ENCODE measurements around the gene MLC1. TPM values are rescaled to one million over a fixed set of nuclear protein-coding genes. Genes with fewer than 3 reads are reported as not detected.
"Not testable (repeated sequence)": the region's sequence is repeated elsewhere in the genome, so short reads cannot be mapped to it uniquely, and the experiment has no call there.

Gene MLC1
- total RNA-seq, 2 donors from 2014 or later: 0.18 TPM; not detected in 1

- no peak for TF ChIP-seq CTCF (conservative IDR thresholded peaks at IDR 0.05)
- H3K4me1 Mint-ChIP-seq: peaks cover 5% of the 10 kb centered on the region
- 94 to 100% methylated on average over 3 to 10 of the region's 12 CpGs for WGBS, 2 experiments (ENCODE audit: insufficient coverage in 1 of 2, insufficient read length in 1 of 2)
- Histone ChIP-seq H3K4me1 (ENCODE audit: control insufficient read depth, insufficient read depth, low read length) (no peaks in the 10 kb centered on the region), H3K27ac (ENCODE audit: low read depth, low read length) (no peak overlapping the region), H3K27me3 (ENCODE audit: control insufficient read depth, insufficient read depth, low read length, poor library complexity, severe bottlenecking) (no peaks in the 10 kb centered on the region), H3K36me3 (ENCODE audit: control insufficient read depth, insufficient read depth, low read length) (no peaks in the 10 kb centered on the region), H3K9ac (ENCODE audit: extremely low read depth, low read length, poor library complexity, severe bottlenecking) (no peak overlapping the region), H3K9me3 (ENCODE audit: control insufficient read depth, low read length) (no peaks in the 10 kb centered on the region), H3K4me3 (ENCODE audit: low read length) (no peak overlapping the region)
- peaks cover 17% of the 10 kb centered on the region for H3K9me3 Mint-ChIP-seq
- H3K36me3 Mint-ChIP-seq (ENCODE audit: low read depth): no peaks in the 10 kb centered on the region
- peaks cover 33% of the 10 kb centered on the region for H3K27me3 Mint-ChIP-seq (ENCODE audit: insufficient read depth)
- H3K27ac Mint-ChIP-seq: no peak overlapping the region
- DNase-seq: no peak
- H3K4me3 Mint-ChIP-seq: no peak overlapping the region
Measured at GRCh38 chr22:50088096-50088495, 2.9 kb upstream of the MLC1 start.

GRCh38 chr22:50087646-50088045, 2.4 kb upstream of the MLC1 start:
- Histone ChIP-seq H3K27me3 (ENCODE audit: control insufficient read depth, insufficient read depth, low read length, poor library complexity, severe bottlenecking) (no peaks in the 10 kb centered on the region), H3K27ac (ENCODE audit: low read depth, low read length) (no peak overlapping the region), H3K9me3 (ENCODE audit: control insufficient read depth, low read length) (no peaks in the 10 kb centered on the region), H3K9ac (ENCODE audit: extremely low read depth, low read length, poor library complexity, severe bottlenecking) (no peak overlapping the region), H3K4me1 (ENCODE audit: control insufficient read depth, insufficient read depth, low read length) (no peaks in the 10 kb centered on the region), H3K36me3 (ENCODE audit: control insufficient read depth, insufficient read depth, low read length) (no peaks in the 10 kb centered on the region), H3K4me3 (ENCODE audit: low read length) (no peak overlapping the region)
- no peaks in the 10 kb centered on the region for H3K36me3 Mint-ChIP-seq (ENCODE audit: low read depth)
- WGBS, 2 experiments (ENCODE audit: insufficient coverage in 1 of 2, insufficient read length in 1 of 2): 92 to 98% methylated on average over 9 to 12 of the region's 12 CpGs
- peaks cover 33% of the 10 kb centered on the region for H3K27me3 Mint-ChIP-seq (ENCODE audit: insufficient read depth)
- peaks cover 5% of the 10 kb centered on the region for H3K4me1 Mint-ChIP-seq
- H3K9me3 Mint-ChIP-seq: peaks cover 17% of the 10 kb centered on the region
- no peak for TF ChIP-seq CTCF (conservative IDR thresholded peaks at IDR 0.05)
- no peak overlapping the region for H3K4me3 Mint-ChIP-seq
- no peak for DNase-seq
- no peak overlapping the region for H3K27ac Mint-ChIP-seq

- DNase-seq; H3K4me1 ChIP-seq (ENCODE audit: control insufficient read depth, insufficient read depth, low read length); H3K27ac ChIP-seq (ENCODE audit: low read depth, low read length); H3K36me3 Mint-ChIP-seq (ENCODE audit: low read depth); H3K4me1 Mint-ChIP-seq; H3K9me3 ChIP-seq (ENCODE audit: control insufficient read depth, low read length); H3K36me3 ChIP-seq (ENCODE audit: control insufficient read depth, insufficient read depth, low read length); H3K27ac Mint-ChIP-seq; H3K4me3 Mint-ChIP-seq; H3K9ac ChIP-seq (ENCODE audit: extremely low read depth, low read length, poor library complexity, severe bottlenecking); H3K4me3 ChIP-seq (ENCODE audit: low read length); H3K27me3 ChIP-seq (ENCODE audit: control insufficient read depth, insufficient read depth, low read length, poor library complexity, severe bottlenecking): not testable (repeated sequence)
- H3K9me3 Mint-ChIP-seq: peaks cover 17% of the 10 kb centered on the region
- H3K27me3 Mint-ChIP-seq (ENCODE audit: insufficient read depth): peaks cover 31% of the 10 kb centered on the region
- WGBS, 2 experiments (ENCODE audit: insufficient coverage in 1 of 2, insufficient read length in 1 of 2): 81 to 92% methylated on average over 2 to 4 of the region's 4 CpGs
Measured at GRCh38 chr22:50086975-50087374, 1.7 kb upstream of the MLC1 start.

- H3K36me3 Mint-ChIP-seq (ENCODE audit: low read depth): no peaks in the 10 kb centered on the region
- Histone ChIP-seq H3K4me3 (ENCODE audit: low read length) (no peak overlapping the region), H3K4me1 (ENCODE audit: control insufficient read depth, insufficient read depth, low read length) (no peaks in the 10 kb centered on the region), H3K9ac (ENCODE audit: extremely low read depth, low read length, poor library complexity, severe bottlenecking) (no peak overlapping the region), H3K9me3 (ENCODE audit: control insufficient read depth, low read length) (no peaks in the 10 kb centered on the region), H3K27ac (ENCODE audit: low read depth, low read length) (no peak overlapping the region), H3K27me3 (ENCODE audit: control insufficient read depth, insufficient read depth, low read length, poor library complexity, severe bottlenecking) (no peaks in the 10 kb centered on the region), H3K36me3 (ENCODE audit: control insufficient read depth, insufficient read depth, low read length) (no peaks in the 10 kb centered on the region)
- peaks cover 5% of the 10 kb centered on the region for H3K4me1 Mint-ChIP-seq
- 95 to 100% methylated on average over 4 to 5 of the region's 5 CpGs for whole genome bisulfite sequencing, 2 experiments (ENCODE audit: insufficient coverage in 1 of 2, insufficient read length in 1 of 2)
- peaks cover 17% of the 10 kb centered on the region for H3K9me3 Mint-ChIP-seq
- TF ChIP-seq CTCF (conservative IDR thresholded peaks at IDR 0.05): no peak
- H3K27ac Mint-ChIP-seq: no peak overlapping the region
- DNase-seq: no peak
- no peak overlapping the region for H3K4me3 Mint-ChIP-seq
- H3K27me3 Mint-ChIP-seq (ENCODE audit: insufficient read depth): peaks cover 28% of the 10 kb centered on the region
Measured at GRCh38 chr22:50086526-50086925, 1.3 kb upstream of the MLC1 start.

Data from endodermal cell (in vitro differentiated cells).